Esophagus muscularis mucosa (tissue), 4 donors: ENCODE data around the gene FAM78B. TPM values are rescaled to one million over a fixed set of nuclear protein-coding genes. Genes with fewer than 3 reads are reported as not detected.

ENCODE experiments used
- DNase-seq: peaks from one replicate; pipeline ENCODE4 v3.0.0-alpha.2; 2017; ENCODE audit errors: extremely low spot score
- H3K27ac ChIP-seq, 4 donors: fragments of 200-600 bp; sonication (generic); replicated peaks in 1 of 4; 1 replicate in 3 of 4; 2 replicates in 1 of 4; pipeline ENCODE4 v1.5.1; 2016 to 2019; ENCODE audit warnings: mild to moderate bottlenecking in 1 of 4
- H3K27me3 ChIP-seq, 4 donors: fragments of 200-600 bp; sonication (generic); one replicate each; pipeline versions ENCODE4 v1.5.1 to v1.6.0; 2016 to 2019
- H3K36me3 ChIP-seq, 4 donors: fragments of 200-600 bp; sonication (generic); one replicate each; pipeline ENCODE4 v1.5.1; 2016 to 2019
- H3K4me1 ChIP-seq, 4 donors: fragments of 200-600 bp; sonication (generic); one replicate each; pipeline ENCODE4 v1.5.1; 2016 to 2019
- H3K4me3 ChIP-seq, 4 donors: fragments of 200-600 bp; sonication (generic); 1 replicate in 2 of 4; 2 replicates in 2 of 4; pipeline ENCODE4 v1.5.1; 2016 to 2019; ENCODE audit warnings: mild to moderate bottlenecking in 4 of 4, moderate library complexity in 1 of 4
- H3K9me3 ChIP-seq, 4 donors: fragments of 200-600 bp; sonication (generic); 1 replicate in 3 of 4; 2 replicates in 1 of 4; pipeline ENCODE4 v1.5.1; 2016 to 2019
- EP300 ChIP-seq: sonication (generic); formaldehyde crosslinking; IDR thresholded peaks from one replicate; pipeline ENCODE4 v1.6.1; 2017; ENCODE audit warnings: antibody characterized with exemption
- POLR2A ChIP-seq: fragments of 450-650 bp; IDR thresholded peaks from one replicate; pipeline ENCODE4 v1.6.1; 2017; ENCODE audit warnings: antibody characterized with exemption, moderate library complexity, mild to moderate bottlenecking, low read depth
- POLR2AphosphoS5 ChIP-seq, 2 donors: sonication (generic); formaldehyde crosslinking; IDR thresholded peaks; one replicate each; pipeline ENCODE4 v1.6.1; 2017; ENCODE audit warnings: antibody characterized with exemption in 2 of 2
- WGBS: methylation state at CpG from one replicate; pipeline ENCODE4 v1.1.5; 2018; 5-methylcytosine and 5-hydroxymethylcytosine counted together
- intact Hi-C: fragments of 100-400 bp; cut with DNase I; formaldehyde crosslinking; loops from one replicate; pipeline ENCODE4 v1.15.1; 2023
- total RNA-seq, 4 donors: library from RNA; depleted of rRNA; stranded (reverse); fragments of >200 nt; gene quantifications; one replicate each; pipeline versions ENCODE4 v1.1.0 to v1.2.1, GENCODE V29; 2016
- TF ChIP-seq, protein P1 (sequence below), 3 experiments: fragments of 200-600 bp in 2 of 3; fragments of 450-650 bp in 1 of 3; sonication (generic) in 2 of 3; IDR thresholded peaks; one replicate each; pipeline ENCODE4 v1.5.1; 2017 to 2019; ENCODE audit warnings: antibody characterized with exemption in 3 of 3, mild to moderate bottlenecking in 2 of 3, moderate library complexity in 1 of 3

Gene FAM78B
- total RNA-seq, 4 donors from 2014 or later: 0.50 to 2.0 (median 1.3) TPM

DNA sequence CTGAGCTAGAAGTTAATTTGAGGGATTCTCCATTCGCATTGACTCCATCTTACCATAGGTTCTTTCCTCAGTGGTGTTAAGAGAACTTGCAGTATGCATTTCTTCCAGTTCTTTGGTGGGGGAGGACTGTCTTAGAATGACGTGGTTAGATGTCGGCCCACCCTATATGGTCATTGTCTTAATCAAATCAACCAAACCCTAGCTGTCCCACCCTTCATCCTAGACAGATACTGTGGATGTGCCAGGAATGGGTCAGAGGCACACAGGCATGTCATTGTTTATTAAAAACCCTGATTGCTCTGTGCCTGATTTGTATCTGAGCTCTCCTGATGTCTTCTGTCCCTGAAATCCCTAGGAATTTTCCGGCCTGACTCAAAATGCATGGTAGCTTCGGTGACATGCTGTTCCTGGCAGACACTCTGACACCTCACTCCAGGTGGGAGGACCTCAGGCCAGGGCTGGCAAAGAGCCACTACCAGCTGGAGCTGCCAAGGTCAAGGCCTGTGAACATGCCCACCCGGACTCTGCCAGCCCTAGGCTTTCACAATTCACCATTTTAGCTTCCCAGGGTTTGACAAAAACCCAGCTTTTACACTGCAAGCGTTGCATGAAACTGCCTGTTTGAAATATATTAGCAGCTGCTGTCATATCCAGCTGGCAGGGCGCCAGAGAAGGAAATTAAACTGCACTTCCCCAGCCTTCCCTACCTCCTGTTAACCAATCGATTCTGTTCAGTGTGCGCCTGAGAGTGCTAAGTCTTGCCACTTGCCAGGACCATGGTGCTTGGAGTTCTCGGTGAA is 134.0 kb downstream of the FAM78B start:
- WGBS: 60% methylated on average over 3 of the region's 11 CpGs
- intact Hi-C loops: no loop called here
- no peaks in the 10 kb centered on the region for H3K9me3 ChIP-seq
- H3K4me3 ChIP-seq: no peak overlapping the region
- H3K36me3 ChIP-seq: no peaks in the 10 kb centered on the region
- TF ChIP-seq POLR2A (no peak), EP300 (no peak), POLR2AphosphoS5 (IDR thresholded peaks at IDR 0.05) (no peak)
- TF ChIP-seq, protein P1, sequence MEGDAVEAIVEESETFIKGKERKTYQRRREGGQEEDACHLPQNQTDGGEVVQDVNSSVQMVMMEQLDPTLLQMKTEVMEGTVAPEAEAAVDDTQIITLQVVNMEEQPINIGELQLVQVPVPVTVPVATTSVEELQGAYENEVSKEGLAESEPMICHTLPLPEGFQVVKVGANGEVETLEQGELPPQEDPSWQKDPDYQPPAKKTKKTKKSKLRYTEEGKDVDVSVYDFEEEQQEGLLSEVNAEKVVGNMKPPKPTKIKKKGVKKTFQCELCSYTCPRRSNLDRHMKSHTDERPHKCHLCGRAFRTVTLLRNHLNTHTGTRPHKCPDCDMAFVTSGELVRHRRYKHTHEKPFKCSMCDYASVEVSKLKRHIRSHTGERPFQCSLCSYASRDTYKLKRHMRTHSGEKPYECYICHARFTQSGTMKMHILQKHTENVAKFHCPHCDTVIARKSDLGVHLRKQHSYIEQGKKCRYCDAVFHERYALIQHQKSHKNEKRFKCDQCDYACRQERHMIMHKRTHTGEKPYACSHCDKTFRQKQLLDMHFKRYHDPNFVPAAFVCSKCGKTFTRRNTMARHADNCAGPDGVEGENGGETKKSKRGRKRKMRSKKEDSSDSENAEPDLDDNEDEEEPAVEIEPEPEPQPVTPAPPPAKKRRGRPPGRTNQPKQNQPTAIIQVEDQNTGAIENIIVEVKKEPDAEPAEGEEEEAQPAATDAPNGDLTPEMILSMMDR (IDR thresholded peaks at IDR 0.05): no peak
- no peak overlapping the region for H3K27ac ChIP-seq
- DNase-seq: no peak
- H3K4me1 ChIP-seq: peaks cover 5 to 6% (median 5%) of the 10 kb centered on the region in 4 donors
- no peaks in the 10 kb centered on the region for H3K27me3 ChIP-seq

- H3K4me1 ChIP-seq: peaks cover 5 to 6% (median 5%) of the 10 kb centered on the region in 4 donors
- no peaks in the 10 kb centered on the region for H3K9me3 ChIP-seq
- TF ChIP-seq POLR2A (no peak), POLR2AphosphoS5 (IDR thresholded peaks at IDR 0.05) (no peak), EP300 (no peak)
- TF ChIP-seq, protein P1 (IDR thresholded peaks at IDR 0.05): no peak
- H3K36me3 ChIP-seq: no peaks in the 10 kb centered on the region
- H3K27me3 ChIP-seq: peaks cover 0 to 4% (median 0%) of the 10 kb centered on the region in 4 donors
- H3K4me3 ChIP-seq: no peak overlapping the region
- no peak for DNase-seq
- no peak overlapping the region for H3K27ac ChIP-seq
- intact Hi-C loops: no loop called here
- 95% methylated on average over 1 of the region's 1 CpG for WGBS
These were observed 134.7 kb downstream of the FAM78B start for GRCh38 chr1:166031932-166032571.

DNA sequence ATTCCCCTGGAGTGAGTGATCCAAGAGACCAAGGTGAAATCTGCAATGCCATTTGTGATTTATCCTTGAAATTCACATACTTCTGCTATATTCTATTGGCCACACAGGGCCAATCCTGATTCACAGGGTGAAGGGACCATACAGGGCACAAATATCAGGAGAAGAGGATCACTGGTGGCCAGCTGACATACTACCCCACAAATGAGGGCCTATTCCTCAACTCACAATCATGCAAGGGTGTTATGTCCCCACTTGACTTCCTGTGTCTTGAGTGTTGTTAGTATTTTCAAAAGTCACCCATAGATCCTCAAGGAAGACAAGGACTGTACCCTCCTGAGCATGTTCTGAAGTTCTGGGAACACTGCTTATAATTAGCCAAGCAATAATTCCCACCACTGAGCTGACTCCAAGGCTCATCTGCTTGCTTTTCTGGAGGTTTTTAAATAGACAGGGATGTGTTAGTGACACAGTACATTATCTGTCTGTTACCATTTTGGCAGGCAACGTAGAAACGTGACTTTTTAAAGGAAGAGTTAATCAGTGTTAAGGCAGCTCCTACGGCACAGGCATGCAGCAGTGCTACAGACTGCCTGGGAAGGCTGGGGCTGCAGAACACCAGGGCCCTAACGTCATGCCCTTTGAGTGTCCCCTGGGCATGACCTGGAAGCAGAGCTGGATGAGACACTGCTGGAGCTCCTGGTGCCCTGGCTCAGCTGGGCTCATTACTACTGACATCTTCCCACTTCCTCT is 137.4 kb downstream of the FAM78B start:
- peaks cover 0 to 4% (median 0%) of the 10 kb centered on the region in 4 donors for H3K27me3 ChIP-seq
- intact Hi-C loops: no loop called here
- no peaks in the 10 kb centered on the region for H3K9me3 ChIP-seq
- H3K4me1 ChIP-seq: peaks cover 5 to 6% (median 5%) of the 10 kb centered on the region in 4 donors
- no peaks in the 10 kb centered on the region for H3K36me3 ChIP-seq
- H3K4me3 ChIP-seq: no peak overlapping the region
- DNase-seq: no peak
- TF ChIP-seq POLR2AphosphoS5 (IDR thresholded peaks at IDR 0.05) (no peak), EP300 (no peak), POLR2A (no peak)
- TF ChIP-seq, protein P1 (IDR thresholded peaks at IDR 0.05): no peak
- WGBS: 44% methylated on average over 4 of the region's 4 CpGs
- H3K27ac ChIP-seq: no peak overlapping the region

GRCh38 chr1:166026555-166026954 is 140.2 kb downstream of the FAM78B start:
- no peaks in the 10 kb centered on the region for H3K36me3 ChIP-seq
- no peak for DNase-seq
- no peak overlapping the region for H3K27ac ChIP-seq
- 88% methylated on average over 1 of the region's 1 CpG for WGBS
- intact Hi-C loops: no loop called here
- TF ChIP-seq POLR2A: no peak
- TF ChIP-seq, protein P1 (IDR thresholded peaks at IDR 0.05): no peak
- no peak for TF ChIP-seq EP300
- TF ChIP-seq POLR2AphosphoS5 (IDR thresholded peaks at IDR 0.05): no peak
- peaks cover 0 to 4% (median 0%) of the 10 kb centered on the region in 4 donors for H3K27me3 ChIP-seq
- peaks cover 0 to 5% (median 0%) of the 10 kb centered on the region in 4 donors for H3K4me1 ChIP-seq
- H3K9me3 ChIP-seq: no peaks in the 10 kb centered on the region
- no peak overlapping the region for H3K4me3 ChIP-seq
